ENCODE results near the gene STEAP2. TPM values are rescaled to one million over a fixed set of nuclear protein-coding genes. Genes with fewer than 3 reads are reported as not detected.

The STEAP2 gene
- total RNA-seq, 1 experiment from 2014 or later: 134 TPM

DNA sequence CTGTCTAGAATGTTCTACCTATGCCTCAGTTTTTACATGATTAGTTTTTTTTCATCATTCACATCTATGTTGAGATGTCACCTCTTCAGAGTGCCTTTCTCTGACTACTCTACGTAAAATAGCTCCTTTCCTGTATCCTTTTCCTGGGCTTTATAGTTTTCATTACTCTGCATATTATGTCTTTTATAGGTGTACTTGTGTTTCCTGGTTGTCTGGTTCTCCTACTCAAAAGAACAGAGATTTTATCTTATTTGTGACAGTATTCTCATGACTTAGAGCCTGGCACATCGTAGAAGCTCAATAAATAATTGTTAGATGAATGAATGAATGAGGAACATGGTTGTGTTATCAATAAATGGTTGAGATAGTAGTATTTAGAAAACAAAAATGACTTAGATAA is 39.4 kb upstream of the STEAP2 start:
- ChIA-PET POLR2A (ENCODE audit: low non-redundant PET) (no interaction called here), CTCF (no interaction called here)
- no peak for TF ChIP-seq EZH2 (IDR thresholded peaks at IDR 0.05; ENCODE audit: borderline replicate concordance, low read depth, low read length, poor library complexity, severe bottlenecking)
- TF ChIP-seq, protein P1, sequence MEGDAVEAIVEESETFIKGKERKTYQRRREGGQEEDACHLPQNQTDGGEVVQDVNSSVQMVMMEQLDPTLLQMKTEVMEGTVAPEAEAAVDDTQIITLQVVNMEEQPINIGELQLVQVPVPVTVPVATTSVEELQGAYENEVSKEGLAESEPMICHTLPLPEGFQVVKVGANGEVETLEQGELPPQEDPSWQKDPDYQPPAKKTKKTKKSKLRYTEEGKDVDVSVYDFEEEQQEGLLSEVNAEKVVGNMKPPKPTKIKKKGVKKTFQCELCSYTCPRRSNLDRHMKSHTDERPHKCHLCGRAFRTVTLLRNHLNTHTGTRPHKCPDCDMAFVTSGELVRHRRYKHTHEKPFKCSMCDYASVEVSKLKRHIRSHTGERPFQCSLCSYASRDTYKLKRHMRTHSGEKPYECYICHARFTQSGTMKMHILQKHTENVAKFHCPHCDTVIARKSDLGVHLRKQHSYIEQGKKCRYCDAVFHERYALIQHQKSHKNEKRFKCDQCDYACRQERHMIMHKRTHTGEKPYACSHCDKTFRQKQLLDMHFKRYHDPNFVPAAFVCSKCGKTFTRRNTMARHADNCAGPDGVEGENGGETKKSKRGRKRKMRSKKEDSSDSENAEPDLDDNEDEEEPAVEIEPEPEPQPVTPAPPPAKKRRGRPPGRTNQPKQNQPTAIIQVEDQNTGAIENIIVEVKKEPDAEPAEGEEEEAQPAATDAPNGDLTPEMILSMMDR (conservative IDR thresholded peaks at IDR 0.05; ENCODE audit: low read depth, low read length): no peak
- DNase-seq (ENCODE audit: low spot score): no peak
- Histone ChIP-seq H3K36me3 (ENCODE audit: insufficient read depth, low read length, poor library complexity, severe bottlenecking) (no peaks in the 10 kb centered on the region), H3K4me3 (ENCODE audit: low read depth, low read length, poor library complexity, severe bottlenecking) (no peak overlapping the region), H3K4me1 (ENCODE audit: insufficient read depth, low read length, poor library complexity, severe bottlenecking) (no peaks in the 10 kb centered on the region), H3K27me3 (replicated peaks; ENCODE audit: insufficient read depth, low read depth, low read length, poor library complexity) (no peaks in the 10 kb centered on the region), H3K9me3 (ENCODE audit: low read depth, low read length, poor library complexity, severe bottlenecking) (peaks cover 27% of the 10 kb centered on the region), H3K27ac (ENCODE audit: low read depth, low read length, poor library complexity, severe bottlenecking) (no peak overlapping the region)
- no TSS peak for BruUV-seq (replicated peaks)
- intact Hi-C loops (cut with micrococcal nuclease; ENCODE audit: unreplicated experiment): no loop called here

DNA sequence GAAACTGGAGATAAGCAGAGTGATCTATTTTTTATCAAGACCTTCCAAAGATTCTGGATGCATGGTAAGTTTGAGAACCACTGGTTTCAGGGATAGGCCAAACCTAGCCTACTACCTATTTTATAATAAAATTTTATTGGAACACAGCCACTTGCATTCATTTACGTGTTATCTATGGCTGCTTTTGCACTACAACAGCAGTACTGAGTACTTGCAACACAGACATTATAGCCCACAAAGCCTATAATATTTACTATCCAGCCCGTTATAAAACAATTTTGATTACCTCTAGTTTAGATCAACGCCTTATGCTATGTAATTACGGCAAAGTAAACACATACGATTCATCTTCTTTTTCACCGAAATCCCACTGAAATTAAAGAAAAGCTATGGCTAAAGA is 38.9 kb upstream of the STEAP2 start:
- H3K4me1 ChIP-seq (ENCODE audit: insufficient read depth, low read length, poor library complexity, severe bottlenecking): no peaks in the 10 kb centered on the region
- POLR2A ChIA-PET (ENCODE audit: low non-redundant PET): no interaction called here
- H3K36me3 ChIP-seq (ENCODE audit: insufficient read depth, low read length, poor library complexity, severe bottlenecking): no peaks in the 10 kb centered on the region
- H3K9me3 ChIP-seq (ENCODE audit: low read depth, low read length, poor library complexity, severe bottlenecking): peaks cover 28% of the 10 kb centered on the region
- no peaks in the 10 kb centered on the region for H3K27me3 ChIP-seq (replicated peaks; ENCODE audit: insufficient read depth, low read depth, low read length, poor library complexity)
- H3K27ac ChIP-seq (ENCODE audit: low read depth, low read length, poor library complexity, severe bottlenecking): no peak overlapping the region
- BruUV-seq (replicated peaks): no TSS peak
- TF ChIP-seq, protein P1 (conservative IDR thresholded peaks at IDR 0.05; ENCODE audit: low read depth, low read length): no peak
- no peak for TF ChIP-seq EZH2 (IDR thresholded peaks at IDR 0.05; ENCODE audit: borderline replicate concordance, low read depth, low read length, poor library complexity, severe bottlenecking)
- intact Hi-C loops (cut with micrococcal nuclease; ENCODE audit: unreplicated experiment): no loop called here
- H3K4me3 ChIP-seq (ENCODE audit: low read depth, low read length, poor library complexity, severe bottlenecking): no peak overlapping the region
- CTCF ChIA-PET: no interaction called here
- no peak for DNase-seq (ENCODE audit: low spot score)

DNA sequence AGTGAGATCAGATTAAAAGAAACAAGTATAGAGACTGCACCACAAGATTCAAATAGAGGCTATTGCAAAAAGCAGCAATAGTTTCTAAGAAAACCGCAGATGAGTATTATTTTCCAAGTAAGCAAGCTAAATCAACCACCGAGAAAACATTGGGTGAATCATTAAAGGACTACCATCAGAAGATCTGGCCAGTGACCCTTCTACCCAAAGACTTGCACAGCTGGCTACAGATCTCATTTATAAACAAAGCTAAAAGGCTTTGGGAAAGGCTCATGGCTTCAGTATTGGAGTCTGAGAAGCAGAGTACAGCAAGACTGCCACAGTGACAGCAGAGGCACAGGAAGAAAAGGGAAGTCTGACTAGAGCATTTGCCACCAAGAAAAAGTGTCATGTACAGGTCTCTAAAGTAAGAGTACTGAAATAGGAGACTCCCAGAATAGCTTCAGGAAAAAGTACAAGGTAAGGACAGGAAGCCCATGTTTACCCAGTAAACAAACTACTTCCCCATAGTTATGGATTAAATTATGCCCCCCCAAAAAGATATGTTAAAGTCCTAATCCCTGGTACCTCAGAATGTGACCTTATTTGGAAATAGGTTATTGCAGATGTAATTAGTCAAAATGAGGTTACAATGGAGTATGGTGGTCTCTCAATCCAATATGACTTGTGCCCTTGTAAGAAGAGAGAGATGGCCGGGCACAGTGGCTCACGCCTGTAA is 38.3 kb upstream of the STEAP2 start:
- Histone ChIP-seq H3K27me3 (replicated peaks; ENCODE audit: insufficient read depth, low read depth, low read length, poor library complexity) (no peaks in the 10 kb centered on the region), H3K36me3 (ENCODE audit: insufficient read depth, low read length, poor library complexity, severe bottlenecking) (no peaks in the 10 kb centered on the region), H3K9me3 (ENCODE audit: low read depth, low read length, poor library complexity, severe bottlenecking) (peaks cover 28% of the 10 kb centered on the region), H3K4me1 (ENCODE audit: insufficient read depth, low read length, poor library complexity, severe bottlenecking) (no peaks in the 10 kb centered on the region), H3K4me3 (ENCODE audit: low read depth, low read length, poor library complexity, severe bottlenecking) (no peak overlapping the region), H3K27ac (ENCODE audit: low read depth, low read length, poor library complexity, severe bottlenecking) (no peak overlapping the region)
- no peak for DNase-seq (ENCODE audit: low spot score)
- no TSS peak for BruUV-seq (replicated peaks)
- intact Hi-C loops (cut with micrococcal nuclease; ENCODE audit: unreplicated experiment): no loop called here
- POLR2A ChIA-PET (ENCODE audit: low non-redundant PET): no interaction called here
- TF ChIP-seq EZH2 (IDR thresholded peaks at IDR 0.05; ENCODE audit: borderline replicate concordance, low read depth, low read length, poor library complexity, severe bottlenecking): no peak
- TF ChIP-seq, protein P1 (conservative IDR thresholded peaks at IDR 0.05; ENCODE audit: low read depth, low read length): no peak
- CTCF ChIA-PET: no interaction called here
